HepG2 (cell line): ENCODE data around the gene NEK8. TPM values are rescaled to one million over a fixed set of nuclear protein-coding genes. Genes with fewer than 3 reads are reported as not detected.

Source experiments
- ATAC-seq: fragments of 200-7000 bp; cut with Tn5 transposase; 3 replicates; pipeline ENCODE4 v1.9.1; 2020; ENCODE audit warnings: mild to moderate bottlenecking, moderate library complexity
- BruUV-seq: library from RNA; stranded (reverse); fragments of 400-500 nt; replicated peaks from 2 replicates; lab custom pipeline; 2021; lab: Mats Ljungman, UMichigan
- CTCF ChIA-PET: fragments of 300-600 bp; formaldehyde crosslinking; extraction: SDS; loops from one replicate; lab custom pipeline; 2021; ENCODE audit warnings: low total read pairs, inconsistent platforms, low intra/inter-chr PET ratio; lab: Yijun Ruan, JAX
- POLR2A ChIA-PET: fragments of 350-600 bp; sonication (Branson Sonifier 250); formaldehyde crosslinking; loops from one replicate; lab custom pipeline; 2020; ENCODE audit warnings: antibody characterized with exemption, inconsistent platforms; lab: Yijun Ruan, JAX
- DNase-seq: peaks from one replicate; pipeline ENCODE4 v3.0.0-alpha.2; 2015; ENCODE audit warnings: low spot score
- FAIRE-seq: peaks from 3 replicates; lab custom pipeline; 2011; peaks lifted over from hg19 to GRCh38; lab: Jason Lieb, UNC
- H2AFZ ChIP-seq: one replicate; pipeline ENCODE4 v1.6.1; 2011; ENCODE audit warnings: low read length, inconsistent platforms
- H3K27ac ChIP-seq: fragments of 300-600 bp; 3 replicates; pipeline ENCODE4 v1.8.0; 2011; ENCODE audit warnings: mixed run types, mild to moderate bottlenecking, mixed read lengths, low read length, inconsistent platforms; ENCODE audit not compliant: insufficient read depth; ENCODE audit errors: extremely low read length
- H3K27me3 ChIP-seq, 2 experiments: fragments of 200-600 bp in 1 of 2; 2 replicates in 1 of 2; 3 replicates in 1 of 2; pipeline versions ENCODE4 v1.6.0 to v1.8.0; 2011; ENCODE audit warnings: low read length in 2 of 2, mild to moderate bottlenecking in 2 of 2, moderate library complexity in 2 of 2, inconsistent platforms in 1 of 2; ENCODE audit not compliant: insufficient read depth in 2 of 2, control insufficient read depth in 1 of 2
- H3K36me3 ChIP-seq, 2 experiments: fragments of 200-600 bp in 1 of 2; replicated peaks in 1 of 2; 2 replicates in 1 of 2; 3 replicates in 1 of 2; pipeline versions ENCODE4 v1.5.1 to v1.8.0; 2011; ENCODE audit warnings: low read length in 2 of 2, inconsistent platforms in 1 of 2; ENCODE audit not compliant: insufficient read depth in 2 of 2, control insufficient read depth in 1 of 2
- H3K4me1 ChIP-seq: 2 replicates; pipeline ENCODE4 v1.5.1; 2012; ENCODE audit warnings: low read length, inconsistent platforms; ENCODE audit not compliant: insufficient read depth
- H3K4me2 ChIP-seq: 2 replicates; pipeline ENCODE4 v1.6.0; 2011; ENCODE audit warnings: low read depth, low read length, inconsistent platforms
- H3K4me3 ChIP-seq, 3 experiments: fragments of 200-600 bp in 1 of 3; sonication (generic), shearing (Covaris generic) in 1 of 3; replicated peaks in 1 of 3; 2 replicates each; pipeline ENCODE4 v1.5.1; 2011 to 2016; ENCODE audit warnings: low read length in 3 of 3, inconsistent platforms in 2 of 3, low read depth in 2 of 3, mild to moderate bottlenecking in 2 of 3, control low read depth in 1 of 3, mixed read lengths in 1 of 3; ENCODE audit not compliant: insufficient read depth in 1 of 3
- H3K79me2 ChIP-seq: one replicate; pipeline ENCODE4 v1.6.1; 2011; ENCODE audit warnings: low read length, inconsistent platforms; ENCODE audit not compliant: insufficient read depth
- H3K9ac ChIP-seq: 2 replicates; pipeline ENCODE4 v1.6.0; 2011; ENCODE audit warnings: mild to moderate bottlenecking, low read depth, low read length, inconsistent platforms; ENCODE audit not compliant: insufficient read depth
- H3K9me3 ChIP-seq: 2 replicates; pipeline ENCODE4 v1.5.1; 2012; ENCODE audit warnings: mild to moderate bottlenecking, low read length
- H4K20me1 ChIP-seq: 2 replicates; pipeline ENCODE4 v1.6.0; 2011; ENCODE audit warnings: inconsistent platforms, mild to moderate bottlenecking, low read length, moderate library complexity; ENCODE audit not compliant: insufficient read depth
- JUNB ChIP-seq: sonication (generic); formaldehyde crosslinking; IDR thresholded peaks from 2 replicates; pipeline ENCODE4 v1.8.0; 2022; ENCODE audit warnings: missing genetic modification reagents, mild to moderate bottlenecking, borderline replicate concordance
- MLX ChIP-seq: IDR thresholded peaks from 2 replicates; pipeline ENCODE4 v1.6.1; 2016
- PHF20 ChIP-seq: sonication (generic); formaldehyde crosslinking; IDR thresholded peaks from 2 replicates; pipeline ENCODE4 v1.5.0; 2020; ENCODE audit warnings: mild to moderate bottlenecking, missing genetic modification reagents
- RORA ChIP-seq: sonication (generic); formaldehyde crosslinking; IDR thresholded peaks from 2 replicates; pipeline ENCODE4 v1.5.0; 2020; ENCODE audit warnings: mild to moderate bottlenecking, missing genetic modification reagents, moderate library complexity
- SOX13 ChIP-seq, 3 experiments: fragments of 450-650 bp in 1 of 3; sonication (generic) in 1 of 3; formaldehyde crosslinking in 1 of 3; IDR thresholded peaks in 2 of 3; conservative IDR thresholded peaks in 1 of 3; 2 replicates each; pipeline versions ENCODE4 v1.5.0 to v1.6.1; 2016 to 2020; ENCODE audit warnings: antibody characterized with exemption in 1 of 3, mild to moderate bottlenecking in 1 of 3, missing compliant biosample characterization in 1 of 3, missing genetic modification reagents in 1 of 3, moderate library complexity in 1 of 3
- ZBTB33 ChIP-seq: sonication (generic); formaldehyde crosslinking; IDR thresholded peaks from 2 replicates; pipeline ENCODE4 v1.4.0; 2020; ENCODE audit warnings: missing genetic modification reagents
- WGBS: methylation state at CpG from one replicate; pipeline ENCODE4 v1.1.6; 2017; ENCODE audit warnings: low lambda C conversion rate; 5-methylcytosine and 5-hydroxymethylcytosine counted together
- in situ Hi-C: cut with HindIII; loops from 2 replicates; pipeline ENCODE4 v1.10.0; 2017; ENCODE audit warnings: low pct_unique_long_range_greater_than_20kb; ENCODE audit not compliant: extremely low pct_ligation_motif_present
- intact Hi-C: fragments of 100-400 bp; cut with micrococcal nuclease; formaldehyde crosslinking; loops from one replicate; pipeline ENCODE4 v1.10.0; 2022; ENCODE audit not compliant: unreplicated experiment
- polyA plus RNA-seq, 8 experiments: library from polyadenylated mRNA; depleted of rRNA in 3 of 8; stranded (reverse) in 7 of 8; unstranded in 1 of 8; fragments of >200 nt; fragmentation: Illumina TruSeq in 4 of 8; extraction: Trizol in 4 of 8; gene quantifications; 2 replicates each; pipeline versions ENCODE4 v1.2.1 to v1.2.3, GENCODE V29; 2011 to 2016; ENCODE audit warnings: low read depth in 4 of 8, missing spikeins in 1 of 8, mixed read lengths in 1 of 8; ENCODE audit not compliant: insufficient read depth in 1 of 8
- total RNA-seq, 5 experiments: library from RNA; depleted of rRNA; stranded (reverse); fragments of >200 nt; fragmentation: Illumina TruSeq; extraction: Trizol; gene quantifications; 2 replicates each; pipeline ENCODE4 v1.2.3, GENCODE V29; 2016; ENCODE audit warnings: low read depth in 1 of 5

NEK8 gene
- total and polyA plus RNA-seq, 2 of the 13 experiments (the other 11 are each of a cell fraction or from before 2014, with no cell fraction given) = 5.8 to 13.5 TPM

DNA sequence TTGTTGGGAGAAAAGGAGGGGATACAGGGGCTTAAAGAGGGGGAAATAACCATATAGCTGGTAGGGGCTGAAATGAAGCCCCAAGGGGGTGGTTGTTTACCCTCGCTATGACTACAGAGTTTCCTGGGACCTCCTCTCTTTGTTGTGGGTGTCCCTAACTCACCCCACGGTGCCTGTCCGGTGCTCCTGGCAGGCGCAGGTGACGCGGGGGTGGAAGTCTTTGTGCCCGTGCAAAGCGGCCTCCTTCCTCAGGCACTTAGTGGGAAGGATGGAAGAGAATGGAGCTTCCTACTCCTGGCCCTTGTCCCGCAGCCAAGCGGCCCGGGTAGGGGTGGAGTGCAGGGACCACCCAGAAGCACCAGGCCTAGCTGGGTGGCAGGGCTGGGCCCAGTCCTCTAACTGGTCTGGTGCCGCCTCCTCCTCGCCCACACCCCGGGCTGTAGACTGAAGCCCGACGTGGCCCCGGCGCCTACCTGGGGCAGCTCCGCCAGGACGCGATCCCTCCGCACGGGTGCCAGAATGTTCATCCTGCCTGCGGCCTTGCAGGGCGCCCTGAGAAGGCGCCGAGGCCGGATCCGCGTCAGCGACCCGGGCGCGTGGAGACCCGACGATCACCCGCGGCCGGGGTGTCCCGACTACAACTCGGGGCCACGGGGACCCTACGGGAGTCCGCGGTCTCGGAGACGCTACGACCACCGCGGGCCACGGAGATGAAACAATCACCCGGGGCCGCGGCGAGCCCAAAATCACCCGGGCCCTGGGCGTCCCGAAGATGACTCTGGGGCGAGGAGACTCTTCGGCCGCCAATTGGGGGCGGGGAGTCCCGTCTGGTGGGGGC, 11.6 kb upstream of the NEK8 start (continued):
- no peak for TF ChIP-seq JUNB (CRISPR knock-in tag)

- Histone ChIP-seq H3K4me3 (no peak within 1 kb of the TSS), H4K20me1 (peaks cover 22% of the 10 kb centered on the region), H3K27me3 (peaks cover 2 to 3% of the 10 kb centered on the region in 2 experiments; a peak in 3 of 5 replicates), H3K4me2 (peak within 1 kb of the TSS; percentile 73; the same call in 1 of the 2 replicates), H2AFZ (no peak within 1 kb of the TSS), H3K4me1 (peaks cover 44% of the 10 kb centered on the region), H3K9me3 (no peaks in the 10 kb centered on the region), H3K27ac (no peak within 1 kb of the TSS), H3K9ac (peak within 1 kb of the TSS; percentile 98), H3K79me2 (peaks cover 28% of the 10 kb centered on the region), H3K36me3 (peaks cover 2 to 19% of the 10 kb centered on the region in 2 experiments; a peak in 3 of 5 replicates)
- POLR2A ChIA-PET = no interaction called here
- ATAC-seq (no peak), DNase-seq (no peak), FAIRE-seq (no peak)
- CTCF ChIA-PET = no interaction called here
- TF ChIP-seq SOX13 (IDR thresholded peaks at IDR 0.05) (no peak), SOX13 (CRISPR knock-in tag; conservative IDR thresholded peaks at IDR 0.05 in 1 of 2, IDR thresholded peaks at IDR 0.05 in 1 of 2) (no peak), MLX (CRISPR knock-in tag) (no peak), RORA (CRISPR knock-in tag) (no peak), PHF20 (CRISPR knock-in tag) (no peak), ZBTB33 (CRISPR knock-in tag) (peak; percentile 93)
- intact Hi-C loops = no loop called here
- 88% methylated on average over 31 of the region's 60 CpGs for WGBS
- no TSS peak for BruUV-seq
- in situ Hi-C loops = loop anchor here (5.0 kb wide), 1 partner anchor 70 kb away; the partner anchor contains the start of gene BLTP2
Measured at GRCh38 chr17:28717578-28718332, 10.8 kb upstream of the NEK8 start, which contains the start of gene RAB34. Gene RAB34, minus strand, starts transcription at chr17:28717868. Its CDS starts 602 bp downstream, at chr17:28717266.
